H1 (cell line): ENCODE measurements around the gene FYTTD1. TPM values are rescaled to one million over a fixed set of nuclear protein-coding genes. Genes with fewer than 3 reads are reported as not detected.

Source experiments
- CTCF ChIA-PET: fragments of 300-600 bp; sonication (Branson Sonifier 250); formaldehyde crosslinking; loops from one replicate; lab custom pipeline; 2021; ENCODE audit not compliant: partially characterized antibody; lab: Charles Lee
- POLR2A ChIA-PET: fragments of 300-600 bp; sonication (Branson Sonifier 250); formaldehyde crosslinking; loops from one replicate; lab custom pipeline; 2021; ENCODE audit warnings: inconsistent platforms; ENCODE audit not compliant: partially characterized antibody; lab: Charles Lee
- DNase-seq, 2 experiments: peaks; one replicate each; pipeline versions ENCODE4 v3.0.0 to v3.0.0-alpha.2; 2010 to 2022; ENCODE audit warnings: low spot score in 2 of 2, low read depth in 1 of 2, mixed read lengths in 1 of 2
- FAIRE-seq: peaks from 2 replicates; lab custom pipeline; 2011; peaks lifted over from hg19 to GRCh38; lab: Jason Lieb, UNC
- H2AFZ ChIP-seq: 2 replicates; pipeline ENCODE4 v1.8.1; 2012; ENCODE audit warnings: low read length, inconsistent platforms
- H2AK5ac ChIP-seq: 2 replicates; pipeline ENCODE4 v1.6.1; 2013; ENCODE audit warnings: low read depth, low read length
- H2BK120ac ChIP-seq: replicated peaks from 2 replicates; pipeline ENCODE3; 2013; ENCODE audit warnings: low read depth, low read length, inconsistent platforms
- H2BK12ac ChIP-seq: 2 replicates; pipeline ENCODE4 v1.6.1; 2013; ENCODE audit warnings: low read depth, low read length
- H2BK15ac ChIP-seq: 2 replicates; pipeline ENCODE4 v1.6.1; 2013; ENCODE audit warnings: low read length
- H2BK20ac ChIP-seq: 2 replicates; pipeline ENCODE4 v1.6.1; 2013; ENCODE audit warnings: low read length
- H2BK5ac ChIP-seq: 2 replicates; pipeline ENCODE4 v1.6.1; 2013; ENCODE audit warnings: low read depth, low read length
- H3K14ac ChIP-seq: 2 replicates; pipeline ENCODE4 v1.6.1; 2013; ENCODE audit warnings: inconsistent platforms; ENCODE audit not compliant: insufficient read length
- H3K18ac ChIP-seq: 2 replicates; pipeline ENCODE4 v1.6.1; 2013; ENCODE audit warnings: low read length; ENCODE audit errors: extremely low read depth
- H3K23ac ChIP-seq: 2 replicates; pipeline ENCODE4 v1.6.1; 2013; ENCODE audit warnings: inconsistent platforms; ENCODE audit not compliant: insufficient read length
- H3K23me2 ChIP-seq: 2 replicates; pipeline ENCODE4 v1.6.1; 2013; ENCODE audit warnings: low read depth, low read length
- H3K27ac ChIP-seq: 2 replicates; pipeline ENCODE4 v1.6.1; 2011; ENCODE audit warnings: low read depth, low read length, inconsistent platforms
- H3K27me3 ChIP-seq, 4 experiments: replicated peaks in 1 of 4; 1 replicate in 1 of 4; 2 replicates in 3 of 4; pipeline versions ENCODE4 v1.6.1 to v1.8.1; 2011 to 2013; ENCODE audit warnings: low read length in 3 of 4, mild to moderate bottlenecking in 3 of 4, inconsistent platforms in 2 of 4, mixed read lengths in 2 of 4, moderate library complexity in 1 of 4; ENCODE audit not compliant: control insufficient read depth in 3 of 4, insufficient read depth in 3 of 4; ENCODE audit errors: extremely low read depth in 1 of 4
- H3K36me3 ChIP-seq, 4 experiments: 2 replicates each; pipeline versions ENCODE4 v1.6.1 to v1.8.1; 2011 to 2013; ENCODE audit warnings: mild to moderate bottlenecking in 4 of 4, low read length in 3 of 4, moderate library complexity in 2 of 4, control low read depth in 1 of 4, inconsistent platforms in 1 of 4; ENCODE audit not compliant: insufficient read depth in 4 of 4, control insufficient read depth in 2 of 4
- H3K4ac ChIP-seq: replicated peaks from 2 replicates; pipeline ENCODE3; 2013; ENCODE audit warnings: low read length, low read depth, mixed read lengths, inconsistent platforms; ENCODE audit not compliant: insufficient read length
- H3K4me1 ChIP-seq, 4 experiments: replicated peaks in 1 of 4; 1 replicate in 1 of 4; 2 replicates in 3 of 4; pipeline versions ENCODE4 v1.6.1 to v1.8.1; 2011 to 2013; ENCODE audit warnings: low read length in 3 of 4, inconsistent platforms in 2 of 4, mixed read lengths in 1 of 4; ENCODE audit not compliant: insufficient read depth in 4 of 4, control insufficient read depth in 3 of 4
- H3K4me2 ChIP-seq, 2 experiments: 2 replicates each; pipeline versions ENCODE4 v1.6.1 to v1.8.1; 2011 to 2013; ENCODE audit warnings: low read depth in 2 of 2, low read length in 2 of 2, control low read depth in 1 of 2, inconsistent platforms in 1 of 2, mild to moderate bottlenecking in 1 of 2; ENCODE audit not compliant: insufficient read depth in 1 of 2
- H3K4me3 ChIP-seq, 4 experiments: fragments of 200-600, 300-600 bp in 1 of 4; sonication (generic), shearing (Covaris generic), sonication (Bioruptor Twin) in 1 of 4; 2 replicates each; pipeline versions ENCODE4 v1.5.1 to v1.8.1; 2011 to 2016; ENCODE audit warnings: low read length in 4 of 4, low read depth in 3 of 4, control low read depth in 2 of 4, inconsistent platforms in 2 of 4, mild to moderate bottlenecking in 2 of 4, mixed read lengths in 1 of 4, moderate library complexity in 1 of 4; ENCODE audit not compliant: insufficient read depth in 2 of 4; ENCODE audit errors: extremely low read depth in 1 of 4
- H3K56ac ChIP-seq: replicated peaks from 2 replicates; pipeline ENCODE3; 2013; ENCODE audit warnings: low read depth, mild to moderate bottlenecking, mixed read lengths, low read length, inconsistent platforms; ENCODE audit not compliant: insufficient read length
- H3K79me1 ChIP-seq: 2 replicates; pipeline ENCODE4 v1.6.1; 2013; ENCODE audit warnings: low read depth, low read length, control low read depth
- H3K79me2 ChIP-seq, 2 experiments: 2 replicates each; pipeline versions ENCODE4 v1.6.1 to v1.8.1; 2012 to 2013; ENCODE audit warnings: low read length in 2 of 2, mild to moderate bottlenecking in 2 of 2, inconsistent platforms in 1 of 2; ENCODE audit not compliant: insufficient read depth in 2 of 2, control insufficient read depth in 1 of 2
- H3K9ac ChIP-seq, 4 experiments: replicated peaks in 1 of 4; 1 replicate in 1 of 4; 2 replicates in 3 of 4; pipeline versions ENCODE4 v1.6.1 to v1.8.1; 2011 to 2013; ENCODE audit warnings: low read depth in 3 of 4, low read length in 3 of 4, control low read depth in 2 of 4, mild to moderate bottlenecking in 2 of 4, moderate library complexity in 2 of 4, inconsistent platforms in 1 of 4; ENCODE audit errors: extremely low read depth in 1 of 4
- H3K9me3 ChIP-seq, 2 experiments: 2 replicates each; pipeline versions ENCODE4 v1.6.1 to v1.8.1; 2012 to 2013; ENCODE audit warnings: mild to moderate bottlenecking in 2 of 2, moderate library complexity in 2 of 2, control low read depth in 1 of 2, inconsistent platforms in 1 of 2, low read depth in 1 of 2, low read length in 1 of 2, mixed read lengths in 1 of 2; ENCODE audit not compliant: insufficient read depth in 2 of 2
- H4K20me1 ChIP-seq, 2 experiments: replicated peaks in 1 of 2; 2 replicates each; pipeline versions ENCODE3 to v1.8.1; 2011 to 2013; ENCODE audit warnings: inconsistent platforms in 2 of 2, low read length in 2 of 2, mild to moderate bottlenecking in 1 of 2; ENCODE audit not compliant: insufficient read depth in 2 of 2, control insufficient read depth in 1 of 2
- H4K5ac ChIP-seq: 2 replicates; pipeline ENCODE4 v1.6.1; 2013; ENCODE audit warnings: low read length, low read depth, mixed read lengths, inconsistent platforms; ENCODE audit not compliant: insufficient read length
- H4K8ac ChIP-seq: 2 replicates; pipeline ENCODE4 v1.8.0; 2013; ENCODE audit warnings: mild to moderate bottlenecking, moderate library complexity, low read length, inconsistent platforms; ENCODE audit not compliant: insufficient read depth; ENCODE audit errors: extremely low read depth
- H4K91ac ChIP-seq: replicated peaks from 2 replicates; pipeline ENCODE3; 2013; ENCODE audit warnings: low read length, mixed read lengths, inconsistent platforms; ENCODE audit not compliant: insufficient read length
- ATF3 ChIP-seq: IDR thresholded peaks from 2 replicates; pipeline ENCODE4 v1.6.1; 2011; ENCODE audit warnings: low read depth, mild to moderate bottlenecking, low read length; ENCODE audit not compliant: insufficient read depth
- CHD1 ChIP-seq: IDR thresholded peaks from 2 replicates; pipeline ENCODE4 v1.6.1; 2012; ENCODE audit warnings: low read depth, low read length, improper control_type of control experiment
- CHD2 ChIP-seq: IDR thresholded peaks from 2 replicates; pipeline ENCODE4 v1.6.1; 2012; ENCODE audit warnings: low read length, improper control_type of control experiment
- EGR1 ChIP-seq: IDR thresholded peaks from 2 replicates; pipeline ENCODE4 v1.6.1; 2011; ENCODE audit warnings: low read depth, low read length, borderline replicate concordance
- KDM4A ChIP-seq: IDR thresholded peaks from one replicate; pipeline ENCODE4 v1.7.1; 2012; ENCODE audit warnings: low read depth, mild to moderate bottlenecking, moderate library complexity, low read length, inconsistent platforms; ENCODE audit not compliant: severe bottlenecking
- KDM5A ChIP-seq: fragments of 200-600 bp; IDR thresholded peaks from 2 replicates; pipeline ENCODE4 v1.7.1; 2012; ENCODE audit warnings: mild to moderate bottlenecking, low read length, inconsistent platforms, mixed read lengths
- NANOG ChIP-seq: IDR thresholded peaks from 2 replicates; pipeline ENCODE4 v1.6.1; 2011; ENCODE audit warnings: low read length, low read depth, mild to moderate bottlenecking, inconsistent platforms; ENCODE audit not compliant: insufficient read depth, poor library complexity, severe bottlenecking
- POLR2A ChIP-seq, 2 experiments: IDR thresholded peaks; 1 replicate in 1 of 2; 2 replicates in 1 of 2; pipeline ENCODE4 v1.6.1; 2011; ENCODE audit warnings: low read depth in 2 of 2, low read length in 2 of 2, mild to moderate bottlenecking in 2 of 2; ENCODE audit errors: control extremely low read depth in 1 of 2
- POU5F1 ChIP-seq: IDR thresholded peaks from 2 replicates; pipeline ENCODE4 v1.6.1; 2011; ENCODE audit warnings: low read depth, mild to moderate bottlenecking, low read length, moderate library complexity
- RFX5 ChIP-seq: IDR thresholded peaks from 2 replicates; pipeline ENCODE4 v1.6.1; 2011; ENCODE audit warnings: low read depth, low read length, improper control_type of control experiment, borderline replicate concordance
- RNF2 ChIP-seq: fragments of 200-900, 300-1000 bp; sonication (generic); IDR thresholded peaks from 2 replicates; pipeline ENCODE4 v1.7.1; 2016; ENCODE audit warnings: borderline replicate concordance, low read depth, mild to moderate bottlenecking, antibody characterized with exemption, low read length; ENCODE audit not compliant: poor library complexity, severe bottlenecking; ENCODE audit errors: missing control alignments
- SAP30 ChIP-seq: fragments of 300-600 bp; sonication (generic); IDR thresholded peaks from 2 replicates; pipeline ENCODE4 v1.7.1; 2012; ENCODE audit warnings: low read length, moderate library complexity, mild to moderate bottlenecking, inconsistent platforms; ENCODE audit not compliant: insufficient read depth, insufficient replicate concordance
- SUZ12 ChIP-seq: fragments of 200-600 bp; sonication (generic); IDR thresholded peaks from 2 replicates; pipeline ENCODE4 v1.6.1; 2012; ENCODE audit warnings: mild to moderate bottlenecking, inconsistent platforms, low read length, moderate library complexity, mixed read lengths
- WGBS, 2 experiments: shearing (Covaris generic) in 1 of 2; methylation state at CpG; one replicate each; pipeline versions ENCODE4 v1.1.6 to v1.1.7; 2013 to 2015; ENCODE audit warnings: low lambda C conversion rate in 2 of 2, mixed read lengths in 2 of 2, inconsistent platforms in 1 of 2, low coverage in 1 of 2, missing lambda C conversion rate in 1 of 2; ENCODE audit not compliant: insufficient replicate concordance in 2 of 2, insufficient coverage in 1 of 2, insufficient read length in 1 of 2; ENCODE audit errors: extremely low coverage in 1 of 2, missing lambda C conversion rate in 1 of 2; 5-methylcytosine and 5-hydroxymethylcytosine counted together
- polyA plus RNA-seq, 7 experiments: library from polyadenylated mRNA; depleted of rRNA in 3 of 7; stranded (reverse) in 5 of 7; unstranded in 2 of 7; fragments of >200 nt in 5 of 7; fragments of 200-250 nt in 2 of 7; gene quantifications; 1 replicate in 5 of 7; 2 replicates in 1 of 7; 4 replicates in 1 of 7; pipeline versions ENCODE4 v1.2.1 to v1.2.3, GENCODE V29; 2011 to 2013; ENCODE audit warnings: missing spikeins in 2 of 7, mixed read lengths in 2 of 7
- total RNA-seq: library from RNA; stranded (reverse); fragmentation: NEBNext Ultra II Directional; extraction: Animal tissue kit (Norgen Biotek cat#: 25700); gene quantifications from 2 replicates; pipeline ENCODE4 v1.2.1, GENCODE V29; 2021

FYTTD1 gene
- total and polyA plus RNA-seq, 2 of the 8 experiments (the other 6 are each of a cell fraction or from before 2014, with no cell fraction given): 3.1 to 24.4 TPM

GRCh38 chr3:197720694-197721093 is 29.0 kb upstream of the FYTTD1 start:
- no peak overlapping the region for H4K5ac ChIP-seq
- no peak overlapping the region for H3K56ac ChIP-seq
- POLR2A ChIA-PET: no interaction called here
- H4K20me1 ChIP-seq: peaks cover 0 to under 1% of the 10 kb centered on the region in 2 experiments
- no peak overlapping the region for H2BK120ac ChIP-seq
- CTCF ChIA-PET: interaction anchor here (1.0 to 1.1 kb wide), 2 partner anchors 9 to 12 kb away, joined by 3 to 5 read pairs; no protein-coding TSS in a partner anchor
- H3K14ac ChIP-seq: no peak overlapping the region
- DNase-seq (no peak), FAIRE-seq (no peak)
- H4K8ac ChIP-seq: no peak overlapping the region
- no peak overlapping the region for H2BK5ac ChIP-seq
- 95% methylated on average over 10 of the region's 10 CpGs; no CpG with 5 or more reads in 1 of the 2 experiments for WGBS, 2 experiments
- H3K18ac ChIP-seq: no peak overlapping the region
- no peak overlapping the region for H4K91ac ChIP-seq
- H2BK15ac ChIP-seq: no peak overlapping the region
- H3K4ac ChIP-seq: no peak overlapping the region
- no peak overlapping the region for H2AFZ ChIP-seq
- no peak overlapping the region for H2AK5ac ChIP-seq
- no peaks in the 10 kb centered on the region for H3K23me2 ChIP-seq
- no peak overlapping the region for H3K27ac ChIP-seq
- peaks cover 0 to 4% (median under 1%) of the 10 kb centered on the region in 4 experiments; a peak in 1 of 7 replicates for H3K4me1 ChIP-seq
- H3K27me3 ChIP-seq: no peaks in the 10 kb centered on the region
- H2BK12ac ChIP-seq: no peak overlapping the region
- no peak overlapping the region for H3K23ac ChIP-seq
- H3K4me2 ChIP-seq: no peak overlapping the region
- 0 out of 4 replicates have a peak, but pooled peaks cover 0 to 2% of the 10 kb centered on the region in 2 experiments for H3K79me2 ChIP-seq
- no peak overlapping the region for H3K9ac ChIP-seq
- H3K9me3 ChIP-seq: 0 out of 4 replicates have a peak, but pooled peaks cover 0 to 2% of the 10 kb centered on the region in 2 experiments
- H3K36me3 ChIP-seq: peaks cover 0 to 3% (median 0%) of the 10 kb centered on the region in 4 experiments; a peak in 1 of 8 replicates
- no peak overlapping the region for H2BK20ac ChIP-seq
- H3K79me1 ChIP-seq: no peaks in the 10 kb centered on the region
- H3K4me3 ChIP-seq: no peak overlapping the region
- TF ChIP-seq RNF2 (no peak), SUZ12 (no peak), POU5F1 (no peak), SAP30 (no peak), KDM5A (no peak), CHD2 (no peak), CHD1 (no peak), KDM4A (no peak), NANOG (no peak), RFX5 (no peak), POLR2A (IDR thresholded peaks at IDR 0.05; ENCODE audit: control extremely low read depth in 1 of 2, low read depth in 2 of 2, low read length in 2 of 2) (no peak), EGR1 (no peak), ATF3 (no peak)
